HG03432 (cell line): Measurements from ENCODE around the gene JKAMP.

Experiments used
- ATAC-seq: cut with Tn5 transposase; IDR thresholded peaks from one replicate; pipeline ENCODE4 v1.9.1; 2021; ENCODE audit warnings: mild to moderate bottlenecking, moderate library complexity; ENCODE audit not compliant: unreplicated experiment

Gene JKAMP

GRCh38 chr14:59537476-59537875 is 53.2 kb downstream of the JKAMP start:
- ATAC-seq, result no peak

GRCh38 chr14:59538936-59539335 is 54.6 kb downstream of the JKAMP start:
- ATAC-seq, result no peak

GRCh38 chr14:59540852-59541251 is 56.5 kb downstream of the JKAMP start:
- no peak for ATAC-seq

- ATAC-seq, result no peak
Observed at GRCh38 chr14:59541731-59542130, 57.4 kb downstream of the JKAMP start.

- no peak for ATAC-seq
Observed at GRCh38 chr14:59543873-59544272, 59.6 kb downstream of the JKAMP start.

- ATAC-seq, result no peak
Observed at GRCh38 chr14:59547310-59547709, 63.0 kb downstream of the JKAMP start.
